HG02885 (cell line): ENCODE measurements around the gene SEPHS1.
"Not testable (repeated sequence)": the region's sequence is repeated elsewhere in the genome, so short reads cannot be mapped to it uniquely, and the experiment has no call there.

Experiments
- ATAC-seq: cut with Tn5 transposase; IDR thresholded peaks from one replicate; pipeline ENCODE4 v1.9.1; 2021; ENCODE audit warnings: mild to moderate bottlenecking; ENCODE audit not compliant: unreplicated experiment, poor library complexity

The SEPHS1 gene

GRCh38 chr10:13348216-13349017 is at the start of gene SEPHS1:
SEPHS1 (minus strand) TSS chr10:13348293; CDS start chr10:13344950, 3,343 bp downstream.
- peak; percentile 59 for ATAC-seq

GRCh38 chr10:13397052-13397451 is 49.0 kb upstream of the SEPHS1 start:
- no peak for ATAC-seq

GRCh38 chr10:13396369-13396768 is 48.3 kb upstream of the SEPHS1 start:
- ATAC-seq = no peak

GRCh38 chr10:13395540-13395939 is 47.4 kb upstream of the SEPHS1 start:
- ATAC-seq = no peak

- no peak for ATAC-seq
These were observed 45.5 kb upstream of the SEPHS1 start for GRCh38 chr10:13393640-13394039.

GRCh38 chr10:13392701-13393100 is 44.6 kb upstream of the SEPHS1 start:
- ATAC-seq = no peak

- no peak for ATAC-seq
These were observed 42.8 kb upstream of the SEPHS1 start for GRCh38 chr10:13390604-13391522.

- no peak for ATAC-seq
These were observed 40.6 kb upstream of the SEPHS1 start for GRCh38 chr10:13388478-13389230.

GRCh38 chr10:13386021-13386420 is 37.9 kb upstream of the SEPHS1 start:
- ATAC-seq = no peak

GRCh38 chr10:13383399-13383761 is 35.3 kb upstream of the SEPHS1 start:
- no peak for ATAC-seq

GRCh38 chr10:13382703-13383398 is 34.8 kb upstream of the SEPHS1 start:
- ATAC-seq = no peak

- not testable (repeated sequence) for ATAC-seq
These were observed 31.0 kb upstream of the SEPHS1 start for GRCh38 chr10:13379061-13379460.

GRCh38 chr10:13376746-13377145 is 28.7 kb upstream of the SEPHS1 start:
- no peak for ATAC-seq

GRCh38 chr10:13376297-13376696 is 28.2 kb upstream of the SEPHS1 start:
- no peak for ATAC-seq

GRCh38 chr10:13375791-13376190 is 27.7 kb upstream of the SEPHS1 start:
- no peak for ATAC-seq

GRCh38 chr10:13373644-13374043 is 25.6 kb upstream of the SEPHS1 start:
- no peak for ATAC-seq

GRCh38 chr10:13372524-13372923 is 24.4 kb upstream of the SEPHS1 start:
- ATAC-seq = no peak

- peak; percentile 86 for ATAC-seq
These were observed 23.9 kb upstream of the SEPHS1 start for GRCh38 chr10:13371897-13372470.

- no peak for ATAC-seq
These were observed 18.8 kb upstream of the SEPHS1 start for GRCh38 chr10:13366891-13367290.

- ATAC-seq = no peak
These were observed 17.7 kb upstream of the SEPHS1 start for GRCh38 chr10:13365831-13366230.
